AG04449 (cell line): ENCODE results near the gene PRCC.

ENCODE experiments used
- CTCF ChIA-PET: fragments of 350-600 bp; formaldehyde crosslinking; extraction: SDS; loops from one replicate; lab custom pipeline; 2021; ENCODE audit warnings: antibody characterized with exemption; lab: Yijun Ruan, JAX
- POLR2A ChIA-PET: fragments of 400-600, 350-600 bp; formaldehyde crosslinking; extraction: SDS; loops from one replicate; lab custom pipeline; 2020; ENCODE audit warnings: antibody characterized with exemption, inconsistent platforms; lab: Yijun Ruan, JAX
- DNase-seq: peaks from one replicate; pipeline ENCODE4 v3.0.0-alpha.2; 2010; ENCODE audit warnings: low read depth, low spot score
- H3K4me3 ChIP-seq: 2 replicates; pipeline ENCODE4 v1.5.1; 2011; ENCODE audit warnings: low read depth, mild to moderate bottlenecking, control low read depth, low read length
- CTCF ChIP-seq: IDR thresholded peaks from one replicate; pipeline ENCODE4 v1.5.1; 2011; ENCODE audit warnings: mild to moderate bottlenecking, moderate library complexity, low read length, control low read depth, inconsistent platforms; ENCODE audit not compliant: insufficient read depth; ENCODE audit errors: missing control alignments

PRCC gene

GRCh38 chr1:156834322-156834721 is 67.0 kb downstream of the PRCC start:
- DNase-seq, result no peak
- no peak for TF ChIP-seq CTCF
- H3K4me3 ChIP-seq, result no peak overlapping the region
- ChIA-PET CTCF (interaction anchor here (0.8 to 10.8 kb wide), 10 partner anchors 9 to 108 kb away, joined by 3 to 121 read pairs (median 4); partner anchors contain the start of genes INSRR, NTRK1 and PEAR1), POLR2A (no interaction called here)

GRCh38 chr1:156836041-156836654 is 68.8 kb downstream of the PRCC start:
- TF ChIP-seq CTCF, result no peak
- POLR2A ChIA-PET, result no interaction called here
- CTCF ChIA-PET, result interaction anchor here (2.0 to 10.8 kb wide), 8 partner anchors 11 to 92 kb away, joined by 8 to 121 read pairs (median 55); partner anchors contain the start of genes INSRR, NTRK1 and PEAR1
- H3K4me3 ChIP-seq, result no peak overlapping the region
- no peak for DNase-seq

GRCh38 chr1:156836892-156837291 is 69.6 kb downstream of the PRCC start:
- TF ChIP-seq CTCF, result no peak
- ChIA-PET POLR2A (no interaction called here), CTCF (interaction anchor here (1.1 to 10.8 kb wide), 14 partner anchors 12 to 110 kb away, joined by 3 to 121 read pairs (median 26); partner anchors contain the start of genes INSRR, NTRK1 and PEAR1)
- DNase-seq, result no peak
- no peak overlapping the region for H3K4me3 ChIP-seq

DNA sequence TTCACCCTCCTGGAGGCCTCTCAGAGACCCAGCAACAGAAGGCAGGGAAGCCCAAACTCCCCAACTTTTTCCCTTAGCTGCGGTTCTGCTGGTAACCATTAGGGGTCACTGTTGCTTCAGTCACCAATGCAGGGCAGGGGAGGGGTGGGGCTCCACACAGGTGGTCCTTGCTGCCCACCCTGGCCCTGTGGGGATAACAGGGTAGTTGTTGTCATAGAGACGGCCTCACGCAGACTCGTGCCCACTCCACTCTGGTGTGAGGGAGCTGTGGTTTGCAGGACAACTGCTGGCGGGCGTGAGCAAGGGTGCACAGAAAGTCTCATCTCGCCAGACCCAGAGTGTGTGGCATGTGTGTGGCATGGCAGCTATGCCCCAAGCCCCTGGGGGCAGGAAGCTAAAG is 71.6 kb downstream of the PRCC start:
- POLR2A ChIA-PET, result no interaction called here
- CTCF ChIA-PET, result interaction anchor here (0.8 to 10.8 kb wide), 42 partner anchors 9 to 161 kb away, joined by 3 to 121 read pairs (median 5); partner anchors contain the start of genes INSRR, NTRK1 and PEAR1
- TF ChIP-seq CTCF, result peak; percentile 85
- no peak for DNase-seq
- H3K4me3 ChIP-seq, result no peak overlapping the region

- DNase-seq, result no peak
- no peak for TF ChIP-seq CTCF
- no peak overlapping the region for H3K4me3 ChIP-seq
- ChIA-PET POLR2A (no interaction called here), CTCF (interaction anchor here (0.8 to 10.8 kb wide), 30 partner anchors 9 to 161 kb away, joined by 3 to 121 read pairs (median 8); partner anchors contain the start of genes INSRR, NTRK1 and PEAR1)
Measured at GRCh38 chr1:156839426-156840109, 72.2 kb downstream of the PRCC start.

- no peak overlapping the region for H3K4me3 ChIP-seq
- DNase-seq, result no peak
- POLR2A ChIA-PET, result no interaction called here
- TF ChIP-seq CTCF, result no peak
- CTCF ChIA-PET, result interaction anchor here (0.9 to 10.8 kb wide), 7 partner anchors 10 to 125 kb away, joined by 3 to 121 read pairs (median 7); partner anchors contain the start of genes NTRK1 and PEAR1
Measured at GRCh38 chr1:156840186-156840897, 73.0 kb downstream of the PRCC start.
